Retina (tissue), 1 donor: Measurements from ENCODE around the gene TPP2.

Experiments used
- DNase-seq: peaks from one replicate; pipeline ENCODE4 v3.0.0-alpha.2; 2016

TPP2 gene

GRCh38 chr13:102597029-102597961, 509 bp downstream of the TPP2 start:
- DNase-seq, result peak; percentile 60

- no peak for DNase-seq
Observed at GRCh38 chr13:102598061-102598460, 1.3 kb downstream of the TPP2 start.

GRCh38 chr13:102599426-102600012, 2.7 kb downstream of the TPP2 start:
- no peak for DNase-seq

DNA sequence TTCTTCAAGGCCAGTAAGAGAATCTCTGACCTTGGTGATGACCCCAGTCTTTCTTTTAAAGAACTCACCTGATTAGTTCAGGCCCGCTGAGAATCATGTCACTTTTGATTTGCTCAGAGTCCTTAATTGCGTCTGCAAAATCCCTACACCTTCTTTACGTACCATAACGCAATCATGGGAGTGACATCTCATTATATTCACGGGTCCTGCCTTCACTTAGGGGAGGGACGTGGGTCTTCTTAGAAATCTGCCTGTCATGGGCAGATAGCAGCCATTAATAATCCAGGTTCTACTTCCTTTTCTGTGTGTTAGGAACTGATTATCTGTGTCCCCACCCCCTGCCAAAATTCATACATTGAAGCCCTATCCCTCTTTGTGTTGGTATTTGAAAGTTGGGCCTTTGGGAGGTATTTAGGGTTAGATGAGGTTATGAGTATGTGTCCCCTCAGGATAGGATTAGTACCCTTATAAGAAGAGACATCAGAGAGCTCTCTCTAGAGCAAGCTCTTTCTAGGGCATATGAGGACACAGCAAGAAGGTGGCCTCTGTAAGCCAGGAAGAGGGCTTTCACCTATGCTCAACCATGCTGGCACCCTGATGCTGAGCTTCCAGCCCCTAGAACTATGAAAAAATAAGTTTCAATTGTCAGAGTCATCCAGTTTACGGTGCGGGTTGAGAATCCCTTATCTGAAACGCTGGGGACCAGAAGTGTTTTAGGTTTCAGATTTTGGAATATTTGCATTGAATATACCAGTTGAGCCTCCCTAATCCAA, 9.9 kb downstream of the TPP2 start:
- no peak for DNase-seq

DNA sequence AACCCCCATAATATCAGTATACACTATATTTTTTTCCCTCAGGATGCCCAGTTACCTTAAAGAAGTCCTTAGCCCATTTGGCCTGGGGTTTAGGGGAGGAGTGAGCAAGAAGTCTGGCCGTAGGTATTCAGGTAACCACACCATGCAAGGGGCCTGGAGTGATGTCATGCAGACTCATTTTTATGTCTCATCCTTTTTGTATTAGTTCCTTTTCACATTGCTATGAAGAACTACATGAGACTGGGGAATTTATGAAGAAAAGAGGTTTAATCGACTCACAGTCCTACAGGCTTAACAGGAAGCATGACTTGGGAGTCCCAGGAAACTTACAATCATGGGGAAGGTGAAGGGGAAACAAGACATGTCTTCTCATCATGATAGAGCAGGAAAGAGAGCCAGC, 12.2 kb downstream of the TPP2 start:
- no peak for DNase-seq

GRCh38 chr13:102609696-102610095, 12.9 kb downstream of the TPP2 start:
- no peak for DNase-seq

DNA sequence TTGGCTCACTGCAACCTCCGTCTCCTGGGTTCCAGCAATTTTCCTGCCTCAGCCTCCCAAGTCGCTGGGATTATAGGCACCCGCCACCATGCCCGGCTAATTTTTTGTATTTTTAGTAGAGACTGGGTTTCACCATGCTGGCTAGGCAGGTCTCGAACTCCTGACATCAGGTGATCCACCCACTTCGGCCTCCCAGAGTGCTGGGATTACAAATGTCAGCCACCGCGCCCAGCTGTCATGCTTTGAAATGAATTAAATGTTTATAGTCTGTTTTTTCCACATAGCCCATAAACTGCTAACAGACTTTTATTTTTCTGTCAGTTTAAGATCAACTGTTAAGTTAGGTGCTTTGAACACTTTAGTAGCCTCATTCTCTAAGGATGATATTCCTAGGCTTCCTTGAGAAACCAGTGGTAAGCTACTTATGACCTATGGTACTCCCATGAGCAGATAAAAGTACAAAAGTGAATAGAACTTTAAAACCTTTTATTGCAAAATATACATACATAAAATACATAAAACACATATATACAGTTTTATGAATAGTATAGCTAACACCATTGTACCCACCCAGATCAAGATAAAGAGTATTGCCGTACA, 13.6 kb downstream of the TPP2 start:
- DNase-seq, result no peak

- DNase-seq, result no peak
Observed at GRCh38 chr13:102617697-102618350, 21.0 kb downstream of the TPP2 start.

DNA sequence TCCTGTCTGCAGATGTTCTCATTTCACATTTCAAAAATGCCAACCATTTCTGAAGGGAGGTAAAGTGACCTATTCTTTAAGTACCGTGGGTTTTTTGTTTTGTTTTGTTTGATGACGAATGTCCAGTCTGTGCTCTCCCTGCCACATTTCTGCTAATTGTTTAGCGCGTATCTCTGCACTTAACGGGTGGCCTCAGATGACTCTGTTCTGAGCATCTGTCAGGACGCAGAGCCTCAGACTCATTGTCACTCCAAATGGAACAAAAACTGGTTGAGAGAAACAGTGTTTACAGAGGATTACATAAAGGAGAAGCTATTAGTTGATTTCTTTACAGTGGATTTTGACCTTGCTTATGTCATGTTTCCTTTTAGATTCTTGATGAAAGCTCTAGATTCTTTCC, 23.7 kb downstream of the TPP2 start:
- no peak for DNase-seq

DNA sequence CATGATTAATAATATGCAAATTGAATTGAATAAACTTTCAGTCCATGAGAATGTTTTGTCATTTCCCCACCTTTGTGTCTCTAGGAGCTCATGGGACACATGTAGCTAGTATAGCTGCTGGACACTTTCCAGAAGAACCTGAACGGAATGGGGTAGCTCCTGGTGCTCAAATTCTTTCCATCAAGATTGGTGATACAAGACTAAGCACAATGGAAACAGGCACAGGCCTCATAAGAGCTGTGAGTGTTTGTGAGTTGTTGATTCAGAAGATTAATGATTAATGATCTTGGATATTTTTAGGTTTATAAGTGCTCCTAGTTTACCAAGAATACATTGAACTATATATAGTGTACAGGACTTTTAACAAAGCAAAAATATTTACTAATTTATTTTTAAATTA, 30.1 kb downstream of the TPP2 start:
- no peak for DNase-seq

DNA sequence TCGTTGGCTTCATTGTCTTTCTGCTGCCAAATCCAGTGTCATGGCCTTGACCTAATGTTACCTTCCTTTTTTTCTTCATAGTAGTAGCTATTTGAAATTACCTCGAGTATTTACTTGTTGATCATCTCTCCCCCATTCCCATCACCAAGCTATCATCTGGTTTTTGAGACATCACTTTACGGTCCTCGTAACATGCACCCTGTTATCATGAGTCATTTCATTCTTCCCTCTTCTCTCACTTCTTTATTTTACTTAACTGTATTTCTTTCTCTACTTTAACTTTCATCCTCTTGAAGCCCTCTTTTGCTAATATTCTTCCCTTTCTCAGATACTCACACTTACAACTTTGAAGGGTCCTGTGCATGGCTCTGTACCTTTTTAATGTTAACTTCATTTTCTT, 31.8 kb downstream of the TPP2 start:
- no peak for DNase-seq

- no peak for DNase-seq
Observed at GRCh38 chr13:102631198-102631597, 34.4 kb downstream of the TPP2 start.

DNA sequence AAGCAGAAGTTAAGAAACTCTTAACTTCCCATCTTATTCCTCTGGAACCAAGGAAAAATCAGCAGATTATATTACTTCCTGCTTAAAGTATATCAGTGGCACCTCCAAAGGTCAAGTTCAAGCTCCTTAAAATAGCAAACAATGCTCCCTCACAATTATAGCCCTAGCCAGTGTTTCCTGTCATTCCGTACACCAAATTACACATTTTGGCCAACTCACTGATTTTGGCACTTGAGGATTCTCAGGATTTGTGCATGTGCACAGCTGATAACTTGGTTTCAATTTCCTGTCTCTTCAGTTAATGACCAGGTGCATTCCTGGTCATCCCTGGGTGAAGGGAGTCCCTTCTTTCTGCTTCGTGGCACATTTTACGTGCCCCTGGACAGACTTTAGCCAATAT, 42.0 kb downstream of the TPP2 start:
- no peak for DNase-seq

- DNase-seq, result no peak
Observed at GRCh38 chr13:102642029-102642428, 45.2 kb downstream of the TPP2 start.

GRCh38 chr13:102642475-102642874, 45.7 kb downstream of the TPP2 start:
- no peak for DNase-seq

- DNase-seq, result no peak
Observed at GRCh38 chr13:102643656-102644055, 46.9 kb downstream of the TPP2 start.

GRCh38 chr13:102645701-102646100, 48.9 kb downstream of the TPP2 start:
- no peak for DNase-seq

DNA sequence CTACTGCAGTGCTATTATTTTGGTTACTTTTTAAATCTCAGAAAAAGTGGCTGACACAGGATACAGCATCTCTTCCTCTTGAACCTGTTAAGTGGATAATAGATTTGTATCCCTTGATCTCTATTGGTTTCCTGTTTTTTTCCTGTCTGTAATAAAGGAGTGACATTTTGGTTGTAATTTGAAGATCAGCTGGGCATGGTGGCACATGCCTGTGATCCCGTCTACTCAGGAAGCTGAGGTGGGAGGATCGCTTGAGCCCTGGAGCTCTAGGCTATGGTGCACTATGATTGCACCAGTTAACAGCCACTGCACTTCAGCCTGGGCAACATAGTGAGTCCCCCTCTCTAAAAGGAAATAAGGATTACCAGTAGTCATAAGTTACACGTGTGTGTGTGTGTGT, 51.3 kb downstream of the TPP2 start:
- no peak for DNase-seq

- no peak for DNase-seq
Observed at GRCh38 chr13:102650444-102650843, 53.7 kb downstream of the TPP2 start.

GRCh38 chr13:102651392-102651791, 54.6 kb downstream of the TPP2 start:
- no peak for DNase-seq

GRCh38 chr13:102651892-102652291, 55.1 kb downstream of the TPP2 start:
- DNase-seq, result no peak

DNA sequence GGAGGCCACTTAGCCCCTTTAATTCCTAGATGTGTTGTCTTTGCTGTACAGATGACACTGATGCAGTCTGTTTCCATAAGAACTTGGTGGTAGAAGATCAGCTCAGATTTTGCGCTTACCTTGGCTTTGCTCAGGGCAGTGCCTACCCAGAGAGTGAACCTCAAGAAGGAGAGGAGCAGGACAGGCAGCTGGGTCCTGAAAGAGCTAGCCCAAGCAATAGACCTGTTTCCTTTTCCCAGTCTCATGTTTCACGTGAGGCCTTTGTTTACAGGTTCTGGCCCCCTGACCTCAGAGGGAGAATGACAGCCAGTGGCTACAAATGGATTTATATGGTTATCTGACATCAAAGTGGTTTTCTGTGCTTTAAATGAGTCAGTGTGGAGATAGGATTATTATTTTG, 58.0 kb downstream of the TPP2 start:
- DNase-seq, result no peak

DNA sequence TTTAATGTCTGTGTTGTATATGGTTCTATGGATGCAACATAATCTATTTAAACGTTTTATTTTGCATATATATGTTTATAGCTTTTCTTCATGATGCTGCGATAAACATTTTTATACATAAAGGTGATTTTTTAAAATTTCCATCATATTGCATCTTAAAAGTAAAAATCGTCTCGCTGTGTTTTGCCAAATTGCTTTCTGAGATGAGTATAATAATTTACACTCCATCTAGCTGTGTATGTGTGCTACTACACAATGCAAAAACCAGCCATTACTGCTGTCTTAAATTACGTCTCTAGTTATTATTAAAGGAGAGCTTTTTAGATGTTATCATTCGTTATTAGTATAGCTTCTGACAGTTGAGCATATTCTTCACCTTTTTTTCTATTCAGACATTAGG, 60.8 kb downstream of the TPP2 start:
- DNase-seq, result no peak
